Chondrocyte (in vitro differentiated cells): ENCODE results near the gene AURKB. TPM values are rescaled to one million over a fixed set of nuclear protein-coding genes. Genes with fewer than 3 reads are reported as not detected.
A peak's percentile ranks its signal among the peaks of the same experiment; 100 is the strongest.

Experiments
- DNase-seq: peaks from one replicate; pipeline ENCODE4 v3.0.0; 2021; ENCODE audit warnings: mixed read lengths, low spot score
- H3K27ac Mint-ChIP-seq: one replicate; pipeline ENCODE4 v1.8.0; 2021; ENCODE audit warnings: mild to moderate bottlenecking, moderate library complexity, mixed read lengths; ENCODE audit not compliant: unreplicated experiment
- H3K27me3 Mint-ChIP-seq: 2 replicates; pipeline ENCODE4 v1.8.0; 2021; ENCODE audit warnings: low read depth, mixed read lengths
- H3K36me3 Mint-ChIP-seq: 2 replicates; pipeline ENCODE4 v1.8.0; 2021; ENCODE audit warnings: low read depth, mixed read lengths
- H3K4me1 Mint-ChIP-seq: 2 replicates; pipeline ENCODE4 v1.8.0; 2021; ENCODE audit warnings: low read depth, mild to moderate bottlenecking, mixed read lengths
- H3K4me3 Mint-ChIP-seq: one replicate; pipeline ENCODE4 v1.8.0; 2021; ENCODE audit warnings: mild to moderate bottlenecking, moderate library complexity, mixed read lengths; ENCODE audit not compliant: unreplicated experiment
- H3K9me3 Mint-ChIP-seq: 2 replicates; pipeline ENCODE4 v1.8.0; 2021; ENCODE audit warnings: low read depth, mixed read lengths
- CTCF ChIP-seq: fragments of 200-600 bp; sonication (generic); IDR thresholded peaks from 2 replicates; pipeline ENCODE4 v1.5.0; 2021; ENCODE audit warnings: antibody characterized with exemption, mild to moderate bottlenecking, moderate library complexity
- total RNA-seq: library from RNA; stranded (reverse); gene quantifications from 3 replicates; pipeline ENCODE4 v1.2.1, GENCODE V29; 2021

The AURKB gene
- total RNA-seq, 1 donor from 2014 or later = 8.9 TPM

GRCh38 chr17:8185582-8186445, 24.6 kb downstream of the AURKB start:
- Mint-ChIP-seq H3K36me3 (no peaks in the 10 kb centered on the region), H3K27me3 (no peaks in the 10 kb centered on the region), H3K27ac (no peak overlapping the region), H3K4me1 (peaks cover 8% of the 10 kb centered on the region), H3K9me3 (no peaks in the 10 kb centered on the region), H3K4me3 (no peak overlapping the region)
- no peak for DNase-seq
- no peak for TF ChIP-seq CTCF

GRCh38 chr17:8176998-8177731, 33.2 kb downstream of the AURKB start:
- peaks cover 41% of the 10 kb centered on the region for H3K4me1 Mint-ChIP-seq
- H3K27ac Mint-ChIP-seq = peak overlapping the region; percentile 96
- no peak for TF ChIP-seq CTCF
- H3K4me3 Mint-ChIP-seq = peak overlapping the region; percentile 91
- H3K9me3 Mint-ChIP-seq = no peaks in the 10 kb centered on the region
- no peaks in the 10 kb centered on the region for H3K27me3 Mint-ChIP-seq
- H3K36me3 Mint-ChIP-seq = no peaks in the 10 kb centered on the region
- DNase-seq = no peak

GRCh38 chr17:8176197-8176940, 34.0 kb downstream of the AURKB start, which contains the start of gene TMEM107:
Gene TMEM107, minus strand, starts transcription at chr17:8176380. Its CDS starts 94 bp downstream, at chr17:8176286.
- no peaks in the 10 kb centered on the region for H3K36me3 Mint-ChIP-seq
- peaks cover 41% of the 10 kb centered on the region for H3K4me1 Mint-ChIP-seq
- no peaks in the 10 kb centered on the region for H3K9me3 Mint-ChIP-seq
- peak; percentile 35 for TF ChIP-seq CTCF
- peak within 1 kb of the TSS; percentile 91 for H3K4me3 Mint-ChIP-seq
- peak within 1 kb of the TSS; percentile 96 for H3K27ac Mint-ChIP-seq
- no peak for DNase-seq
- no peaks in the 10 kb centered on the region for H3K27me3 Mint-ChIP-seq

GRCh38 chr17:8175795-8176196, 34.6 kb downstream of the AURKB start:
- no peak for DNase-seq
- Mint-ChIP-seq H3K36me3 (no peaks in the 10 kb centered on the region), H3K27ac (peak overlapping the region; percentile 96), H3K27me3 (no peaks in the 10 kb centered on the region), H3K4me1 (peaks cover 41% of the 10 kb centered on the region), H3K4me3 (peak overlapping the region; percentile 91), H3K9me3 (no peaks in the 10 kb centered on the region)
- no peak for TF ChIP-seq CTCF

- no peaks in the 10 kb centered on the region for H3K27me3 Mint-ChIP-seq
- no peaks in the 10 kb centered on the region for H3K9me3 Mint-ChIP-seq
- H3K4me3 Mint-ChIP-seq = peak overlapping the region; percentile 76
- no peak for DNase-seq
- peaks cover 41% of the 10 kb centered on the region for H3K4me1 Mint-ChIP-seq
- H3K36me3 Mint-ChIP-seq = no peaks in the 10 kb centered on the region
- no peak for TF ChIP-seq CTCF
- peak overlapping the region; percentile 99 for H3K27ac Mint-ChIP-seq
Measured at GRCh38 chr17:8173871-8174322, 36.5 kb downstream of the AURKB start.
